H9 (cell line): ENCODE data around the gene TET2. TPM values are rescaled to one million over a fixed set of nuclear protein-coding genes. Genes with fewer than 3 reads are reported as not detected.

ENCODE experiments used
- DNase-seq: peaks from one replicate; pipeline ENCODE4 v3.0.0-alpha.2; 2017
- H2AFZ ChIP-seq: one replicate; pipeline ENCODE4 v1.6.1; 2013; ENCODE audit warnings: mild to moderate bottlenecking, low read length, control low read depth, moderate library complexity
- H2AK5ac ChIP-seq: 2 replicates; pipeline ENCODE4 v1.6.1; 2013; ENCODE audit warnings: low read length, control low read depth, mixed read lengths; ENCODE audit not compliant: insufficient read length
- H2BK120ac ChIP-seq: one replicate; pipeline ENCODE4 v1.6.1; 2013; ENCODE audit warnings: low read depth, mild to moderate bottlenecking, low read length, control low read depth, inconsistent platforms; ENCODE audit not compliant: poor library complexity, severe bottlenecking
- H2BK12ac ChIP-seq: 2 replicates; pipeline ENCODE4 v1.6.1; 2013; ENCODE audit warnings: low read length, control low read depth, mixed read lengths, low read depth; ENCODE audit not compliant: insufficient read length
- H2BK15ac ChIP-seq: 2 replicates; pipeline ENCODE4 v1.6.1; 2013; ENCODE audit warnings: low read depth, low read length, control low read depth
- H2BK20ac ChIP-seq: one replicate; pipeline ENCODE4 v1.6.1; 2013; ENCODE audit warnings: low read depth, mild to moderate bottlenecking, low read length, control low read depth, inconsistent platforms; ENCODE audit not compliant: poor library complexity, severe bottlenecking
- H2BK5ac ChIP-seq: 2 replicates; pipeline ENCODE4 v1.6.1; 2013; ENCODE audit warnings: low read length, control low read depth, mixed read lengths; ENCODE audit not compliant: insufficient read length
- H3K14ac ChIP-seq: 2 replicates; pipeline ENCODE4 v1.6.1; 2013; ENCODE audit warnings: low read length, control low read depth; ENCODE audit not compliant: insufficient read depth
- H3K18ac ChIP-seq: 2 replicates; pipeline ENCODE4 v1.6.1; 2013; ENCODE audit warnings: low read depth, mild to moderate bottlenecking, mixed read lengths, low read length, control low read depth; ENCODE audit not compliant: insufficient read length
- H3K23ac ChIP-seq: 2 replicates; pipeline ENCODE4 v1.6.1; 2013; ENCODE audit warnings: low read length, control low read depth, mixed read lengths, low read depth; ENCODE audit not compliant: insufficient read length
- H3K23me2 ChIP-seq: 2 replicates; pipeline ENCODE4 v1.6.1; 2013; ENCODE audit warnings: low read depth, mild to moderate bottlenecking, mixed read lengths, low read length, control low read depth; ENCODE audit not compliant: insufficient read length, poor library complexity, severe bottlenecking
- H3K27ac ChIP-seq: 2 replicates; pipeline ENCODE4 v1.5.1; 2013; ENCODE audit warnings: low read length, control low read depth, mixed read lengths, low read depth; ENCODE audit not compliant: insufficient read length
- H3K27me3 ChIP-seq: 2 replicates; pipeline ENCODE4 v1.6.1; 2013; ENCODE audit warnings: low read length, control low read depth, inconsistent platforms; ENCODE audit not compliant: insufficient read depth
- H3K4ac ChIP-seq: 2 replicates; pipeline ENCODE4 v1.6.1; 2013; ENCODE audit warnings: low read depth, mild to moderate bottlenecking, control low read depth, inconsistent platforms, low read length, moderate library complexity
- H3K4me1 ChIP-seq: 2 replicates; pipeline ENCODE4 v1.6.1; 2013; ENCODE audit warnings: low read length, control low read depth, inconsistent platforms; ENCODE audit not compliant: insufficient read depth
- H3K4me2 ChIP-seq: 2 replicates; pipeline ENCODE4 v1.6.1; 2013; ENCODE audit warnings: low read length, control low read depth, mixed read lengths; ENCODE audit not compliant: insufficient read length, insufficient read depth
- H3K56ac ChIP-seq: 2 replicates; pipeline ENCODE4 v1.6.1; 2013; ENCODE audit warnings: low read depth, mild to moderate bottlenecking, mixed read lengths, low read length, control low read depth; ENCODE audit not compliant: insufficient read length
- H3K79me1 ChIP-seq: 2 replicates; pipeline ENCODE4 v1.6.1; 2013; ENCODE audit warnings: low read depth, mild to moderate bottlenecking, moderate library complexity, low read length, control low read depth, inconsistent platforms; ENCODE audit not compliant: insufficient read depth, poor library complexity, severe bottlenecking
- H3K79me2 ChIP-seq: 2 replicates; pipeline ENCODE4 v1.6.1; 2013; ENCODE audit warnings: low read length, control low read depth, inconsistent platforms; ENCODE audit not compliant: insufficient read depth
- H3K9ac ChIP-seq: 2 replicates; pipeline ENCODE4 v1.6.1; 2013; ENCODE audit warnings: low read length, control low read depth, mixed read lengths; ENCODE audit not compliant: insufficient read length; ENCODE audit errors: extremely low read depth
- H3K9me3 ChIP-seq: one replicate; pipeline ENCODE4 v1.6.1; 2013; ENCODE audit warnings: low read depth, low read length, inconsistent platforms; ENCODE audit not compliant: control insufficient read depth
- H3T11ph ChIP-seq: one replicate; pipeline ENCODE4 v1.6.1; 2013; ENCODE audit warnings: mild to moderate bottlenecking, low read length, control low read depth, inconsistent platforms
- H4K20me1 ChIP-seq: one replicate; pipeline ENCODE4 v1.6.1; 2013; ENCODE audit not compliant: control insufficient read depth, insufficient read length, insufficient read depth
- H4K5ac ChIP-seq: 2 replicates; pipeline ENCODE4 v1.6.1; 2013; ENCODE audit warnings: low read depth, mild to moderate bottlenecking, mixed read lengths, low read length, control low read depth; ENCODE audit not compliant: insufficient read length
- H4K8ac ChIP-seq: replicated peaks from 2 replicates; pipeline ENCODE4 v1.6.1; 2013; ENCODE audit warnings: low read length, control low read depth, mixed read lengths, low read depth; ENCODE audit not compliant: insufficient read length
- H4K91ac ChIP-seq: 2 replicates; pipeline ENCODE4 v1.6.1; 2013; ENCODE audit warnings: low read depth, mild to moderate bottlenecking, moderate library complexity, mixed read lengths, low read length, control low read depth; ENCODE audit not compliant: insufficient read length
- H3K27ac Mint-ChIP-seq, 3 experiments: 2 replicates in 2 of 3; 3 replicates in 1 of 3; pipeline ENCODE4 v1.8.0; 2020 to 2021; ENCODE audit warnings: mixed read lengths in 3 of 3, mild to moderate bottlenecking in 1 of 3, moderate library complexity in 1 of 3
- H3K27me3 Mint-ChIP-seq: 2 replicates; pipeline ENCODE4 v1.8.0; 2021; ENCODE audit warnings: low read depth, mild to moderate bottlenecking, moderate library complexity, mixed read lengths
- H3K36me3 Mint-ChIP-seq, 3 experiments: 2 replicates in 2 of 3; 3 replicates in 1 of 3; pipeline ENCODE4 v1.8.0; 2020 to 2021; ENCODE audit warnings: low read depth in 3 of 3, mixed read lengths in 3 of 3; ENCODE audit not compliant: insufficient read depth in 1 of 3
- H3K4me1 Mint-ChIP-seq, 2 experiments: 2 replicates each; pipeline ENCODE4 v1.8.0; 2020; ENCODE audit warnings: mixed read lengths in 2 of 2
- H3K4me3 Mint-ChIP-seq, 2 experiments: 2 replicates in 1 of 2; 3 replicates in 1 of 2; pipeline ENCODE4 v1.8.0; 2020 to 2021; ENCODE audit warnings: mild to moderate bottlenecking in 2 of 2, mixed read lengths in 2 of 2, moderate library complexity in 1 of 2
- H3K9me3 Mint-ChIP-seq, 2 experiments: 2 replicates in 1 of 2; 3 replicates in 1 of 2; pipeline ENCODE4 v1.8.0; 2020; ENCODE audit warnings: mild to moderate bottlenecking in 2 of 2, mixed read lengths in 2 of 2, moderate library complexity in 1 of 2
- WGBS: extraction: QIAGEN DNeasy Blood & Tissue Kit; methylation state at CpG from one replicate; pipeline ENCODE4 v1.1.7; 2013; ENCODE audit warnings: missing lambda C conversion rate, low lambda C conversion rate, mixed read lengths; ENCODE audit not compliant: insufficient read length; ENCODE audit errors: extremely low coverage; 5-methylcytosine and 5-hydroxymethylcytosine counted together
- total RNA-seq: library from RNA; stranded (reverse); gene quantifications from 2 replicates; pipeline ENCODE4 v1.2.1, GENCODE V29; 2021
- TF ChIP-seq, protein P1 (sequence below): fragments of 200-600 bp; sonication (generic); conservative IDR thresholded peaks from 3 replicates; pipeline ENCODE4 v1.8.0; 2021; ENCODE audit warnings: antibody characterized with exemption, mild to moderate bottlenecking

The TET2 gene
- total RNA-seq, 1 experiment from 2014 or later, result 3.1 TPM

DNA sequence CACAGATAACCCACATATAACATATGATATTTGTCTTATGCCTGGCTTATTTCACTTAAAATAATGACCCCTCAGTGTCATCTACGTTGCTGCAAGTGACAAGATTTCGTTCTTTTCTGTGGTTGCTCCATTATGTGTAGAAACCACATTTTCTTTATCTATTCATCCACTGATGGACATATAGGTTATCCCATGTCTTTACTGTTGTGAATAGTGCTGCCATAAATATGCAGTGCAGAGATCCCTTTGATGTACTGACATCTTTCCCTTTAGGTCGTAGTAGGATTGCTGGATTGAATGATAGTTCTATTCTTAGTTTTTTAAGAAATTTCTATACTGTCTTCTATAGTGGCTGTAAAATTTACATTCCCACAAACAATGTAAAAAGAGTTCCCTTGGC lies 135.8 kb downstream of the TET2 start:
- H2BK12ac ChIP-seq, result no peak overlapping the region
- H3K9me3 Mint-ChIP-seq, result no peaks in the 10 kb centered on the region; a peak in 1 of 5 replicates
- no peaks in the 10 kb centered on the region for H3K79me1 ChIP-seq
- no peak overlapping the region for H3K14ac ChIP-seq
- no peak overlapping the region for H3K18ac ChIP-seq
- no peak overlapping the region for H2AFZ ChIP-seq
- no peak overlapping the region for H3K4me2 ChIP-seq
- H2BK120ac ChIP-seq, result no peak overlapping the region
- H3K36me3 Mint-ChIP-seq, result no peaks in the 10 kb centered on the region
- H4K5ac ChIP-seq, result no peak overlapping the region
- no peak overlapping the region for H4K91ac ChIP-seq
- H3K23ac ChIP-seq, result no peak overlapping the region
- H2AK5ac ChIP-seq, result no peak overlapping the region
- H3T11ph ChIP-seq, result no peak overlapping the region
- peaks cover 2% of the 10 kb centered on the region in 2 experiments for H3K4me1 Mint-ChIP-seq
- H3K27ac ChIP-seq, result no peak overlapping the region
- H2BK20ac ChIP-seq, result no peak overlapping the region
- no peak overlapping the region for H3K56ac ChIP-seq
- H2BK5ac ChIP-seq, result no peak overlapping the region
- no peak overlapping the region for H3K4me3 Mint-ChIP-seq
- H3K27me3 ChIP-seq, result no peaks in the 10 kb centered on the region
- H3K9me3 ChIP-seq, result no peaks in the 10 kb centered on the region
- H4K20me1 ChIP-seq, result no peaks in the 10 kb centered on the region
- H2BK15ac ChIP-seq, result no peak overlapping the region
- no peak overlapping the region for H3K4ac ChIP-seq
- H3K27me3 Mint-ChIP-seq, result no peaks in the 10 kb centered on the region
- no peaks in the 10 kb centered on the region for H3K79me2 ChIP-seq
- TF ChIP-seq, protein P1, sequence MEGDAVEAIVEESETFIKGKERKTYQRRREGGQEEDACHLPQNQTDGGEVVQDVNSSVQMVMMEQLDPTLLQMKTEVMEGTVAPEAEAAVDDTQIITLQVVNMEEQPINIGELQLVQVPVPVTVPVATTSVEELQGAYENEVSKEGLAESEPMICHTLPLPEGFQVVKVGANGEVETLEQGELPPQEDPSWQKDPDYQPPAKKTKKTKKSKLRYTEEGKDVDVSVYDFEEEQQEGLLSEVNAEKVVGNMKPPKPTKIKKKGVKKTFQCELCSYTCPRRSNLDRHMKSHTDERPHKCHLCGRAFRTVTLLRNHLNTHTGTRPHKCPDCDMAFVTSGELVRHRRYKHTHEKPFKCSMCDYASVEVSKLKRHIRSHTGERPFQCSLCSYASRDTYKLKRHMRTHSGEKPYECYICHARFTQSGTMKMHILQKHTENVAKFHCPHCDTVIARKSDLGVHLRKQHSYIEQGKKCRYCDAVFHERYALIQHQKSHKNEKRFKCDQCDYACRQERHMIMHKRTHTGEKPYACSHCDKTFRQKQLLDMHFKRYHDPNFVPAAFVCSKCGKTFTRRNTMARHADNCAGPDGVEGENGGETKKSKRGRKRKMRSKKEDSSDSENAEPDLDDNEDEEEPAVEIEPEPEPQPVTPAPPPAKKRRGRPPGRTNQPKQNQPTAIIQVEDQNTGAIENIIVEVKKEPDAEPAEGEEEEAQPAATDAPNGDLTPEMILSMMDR, result no peak
- WGBS, result no CpG with 5 or more reads among the region's 3 CpGs
- no peaks in the 10 kb centered on the region for H3K23me2 ChIP-seq
- no peak for DNase-seq
- no peak overlapping the region for H3K27ac Mint-ChIP-seq
- no peaks in the 10 kb centered on the region for H3K4me1 ChIP-seq
- H3K9ac ChIP-seq, result no peak overlapping the region
- no peak overlapping the region for H4K8ac ChIP-seq
